M059J (cell line): Measurements from ENCODE around the gene AKNA. TPM values are rescaled to one million over a fixed set of nuclear protein-coding genes. Genes with fewer than 3 reads are reported as not detected.

Source experiments
- DNase-seq: peaks from one replicate; pipeline ENCODE4 v3.0.0-alpha.2; 2012; ENCODE audit warnings: low read depth
- total RNA-seq: library from RNA; depleted of rRNA; stranded (reverse); fragments of >200 nt; shearing (Covaris generic); gene quantifications from 2 replicates; pipeline ENCODE4 v1.2.3, GENCODE V29; 2014

Gene AKNA
- total RNA-seq, 1 experiment from 2014 or later: 3.2 TPM

- no peak for DNase-seq
These were observed 30.4 kb downstream of the AKNA start for GRCh38 chr9:114357360-114357759.

DNA sequence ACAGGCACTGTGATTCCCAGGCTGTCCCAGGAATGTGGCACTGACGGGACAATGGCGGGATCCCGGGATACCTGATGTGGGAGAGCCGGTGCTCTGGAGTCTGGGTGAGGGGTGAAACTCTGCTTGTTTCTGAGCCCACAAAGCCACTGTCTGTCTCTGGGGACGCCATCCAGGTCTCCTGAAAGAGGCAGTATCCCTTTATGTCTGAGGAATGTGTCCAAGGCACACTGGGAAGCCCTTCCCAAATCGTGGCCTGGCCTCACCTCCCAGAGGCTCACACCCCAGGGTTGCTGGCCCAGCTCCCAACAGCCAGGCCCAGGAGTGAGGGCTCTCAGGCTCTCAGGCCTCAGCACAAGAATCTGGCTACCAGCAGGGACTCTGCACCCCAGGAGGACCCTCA is 31.0 kb downstream of the AKNA start:
- DNase-seq: no peak

DNA sequence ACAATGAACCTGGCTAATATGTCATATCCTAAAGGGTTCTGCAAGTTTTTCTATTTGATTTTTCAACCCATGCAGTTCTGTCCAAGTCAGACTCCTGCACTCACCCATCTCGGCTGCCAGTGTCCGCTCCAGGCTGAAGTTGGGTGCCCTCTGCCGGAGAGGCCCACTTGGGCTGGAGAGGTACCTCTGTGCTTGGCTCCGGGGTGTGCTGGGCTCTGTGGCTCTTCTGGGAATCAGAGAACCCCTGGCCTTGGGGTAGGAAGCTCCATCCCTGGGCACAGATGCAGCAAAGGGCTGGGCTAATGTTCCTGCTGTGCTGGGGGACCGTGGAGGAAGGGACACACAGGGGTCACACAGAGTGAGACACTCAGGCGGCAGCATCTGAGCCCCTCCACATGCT is 32.0 kb downstream of the AKNA start:
- DNase-seq: no peak

DNA sequence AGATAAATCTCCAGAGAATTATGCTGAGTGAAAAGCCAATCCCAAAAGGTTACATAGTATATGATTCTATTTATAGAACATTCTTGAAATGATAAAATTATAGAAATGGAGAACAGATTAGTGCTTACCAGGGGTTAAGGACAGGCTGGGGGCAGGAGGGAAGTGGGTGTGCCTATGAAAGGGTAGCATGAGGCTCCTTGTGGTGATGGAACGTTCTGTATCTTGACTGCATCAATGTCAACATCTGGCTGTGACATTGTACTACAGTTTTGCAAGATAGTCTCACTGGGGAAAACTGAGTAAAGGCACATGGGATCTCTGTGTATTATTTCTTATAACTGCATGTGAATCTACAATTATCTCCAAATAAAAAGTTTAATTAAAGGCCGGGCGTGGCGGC is 35.9 kb downstream of the AKNA start:
- DNase-seq: no peak

- DNase-seq: no peak
These were observed 37.0 kb downstream of the AKNA start for GRCh38 chr9:114350636-114351401.

- DNase-seq: no peak
These were observed 37.9 kb downstream of the AKNA start for GRCh38 chr9:114349713-114350480.

GRCh38 chr9:114348906-114349482 is 38.8 kb downstream of the AKNA start:
- peak; percentile 99 for DNase-seq

GRCh38 chr9:114348261-114348905 is 39.4 kb downstream of the AKNA start:
- DNase-seq: no peak

- DNase-seq: no peak
These were observed 40.1 kb downstream of the AKNA start for GRCh38 chr9:114347675-114348074.

GRCh38 chr9:114346146-114346545 is 41.6 kb downstream of the AKNA start:
- no peak for DNase-seq

DNA sequence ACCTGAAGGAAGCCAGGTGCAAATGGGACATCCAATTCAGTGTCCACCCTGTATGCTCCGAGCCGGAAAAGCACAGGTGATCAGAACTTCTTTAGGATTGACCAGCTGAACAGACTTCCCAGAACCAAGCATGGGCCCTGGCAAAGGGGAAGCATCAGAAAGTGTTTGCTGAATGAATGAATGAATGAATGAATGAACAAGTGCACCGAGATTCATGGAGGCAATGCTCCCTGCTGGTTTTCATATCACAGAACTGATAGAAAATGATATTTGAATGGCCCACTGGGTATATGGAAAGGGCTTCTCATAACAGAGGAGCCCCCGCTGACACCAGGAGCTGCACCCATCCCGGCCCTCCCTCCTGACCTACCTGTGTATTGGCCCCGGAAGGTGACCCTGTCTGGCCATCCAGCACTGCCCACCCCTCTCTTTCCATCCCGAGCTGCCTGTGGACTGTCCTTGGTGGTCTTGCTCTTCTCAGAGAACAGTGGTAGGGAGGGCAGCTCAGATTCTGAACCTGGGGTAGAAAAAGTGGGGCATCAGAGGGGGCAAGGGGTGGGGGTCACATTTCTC is 42.2 kb downstream of the AKNA start:
- no peak for DNase-seq

GRCh38 chr9:114344692-114345091 is 43.1 kb downstream of the AKNA start:
- no peak for DNase-seq

DNA sequence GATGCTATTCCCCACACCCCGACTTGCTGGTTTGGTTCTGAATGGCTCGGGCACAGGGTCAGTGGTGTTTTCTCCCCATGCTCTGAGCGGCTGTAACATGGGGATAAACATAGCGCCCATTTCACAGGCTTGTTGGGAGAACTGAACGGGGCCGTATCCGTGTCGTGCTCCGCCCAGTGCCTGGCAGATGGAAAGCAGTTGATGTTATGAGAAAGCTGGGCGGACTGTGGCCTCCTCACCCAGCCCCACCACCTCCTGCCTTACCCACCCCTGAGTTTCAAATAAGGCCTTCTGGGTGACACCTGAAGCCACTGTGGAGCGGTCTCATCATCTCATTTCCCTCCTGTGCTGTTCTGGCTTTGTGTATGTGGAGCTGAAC is 43.6 kb downstream of the AKNA start:
- no peak for DNase-seq

GRCh38 chr9:114343471-114344187 is 44.2 kb downstream of the AKNA start:
- DNase-seq: no peak

GRCh38 chr9:114342755-114343440 is 44.9 kb downstream of the AKNA start:
- DNase-seq: no peak

- DNase-seq: no peak
These were observed 45.8 kb downstream of the AKNA start for GRCh38 chr9:114341991-114342390.

DNA sequence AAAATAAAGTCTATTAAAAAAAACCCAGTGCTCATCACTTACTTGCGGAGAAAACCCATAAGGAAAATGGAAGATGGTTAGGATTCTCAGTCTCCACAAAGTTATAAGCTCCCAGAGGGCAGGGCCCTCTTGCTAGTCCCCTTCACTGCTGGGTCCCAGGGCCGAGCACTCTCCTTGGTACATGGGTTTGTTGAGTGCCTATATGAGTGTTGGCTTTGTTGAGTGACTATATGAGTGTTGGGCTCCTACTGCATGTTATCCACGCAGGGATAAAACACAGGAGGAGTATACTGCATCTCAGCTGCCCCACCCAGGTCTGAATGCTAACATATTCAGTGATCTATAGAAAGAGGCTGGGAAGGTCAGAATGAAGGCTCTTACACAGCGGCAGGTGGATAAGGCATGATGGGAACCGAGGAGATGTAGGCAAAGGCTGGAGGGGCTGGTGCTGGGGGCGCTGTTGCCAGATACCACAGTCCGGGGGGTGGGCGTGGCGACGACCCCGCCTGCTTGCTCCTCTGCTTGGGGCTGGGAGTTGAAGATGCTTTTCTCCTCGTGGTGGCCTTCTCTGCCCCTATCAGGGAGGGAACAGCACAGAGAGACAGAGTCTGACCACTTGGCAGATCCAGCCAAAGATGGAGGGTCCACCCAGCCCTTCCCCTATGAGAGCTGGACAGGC is 46.5 kb downstream of the AKNA start:
- DNase-seq: no peak

DNA sequence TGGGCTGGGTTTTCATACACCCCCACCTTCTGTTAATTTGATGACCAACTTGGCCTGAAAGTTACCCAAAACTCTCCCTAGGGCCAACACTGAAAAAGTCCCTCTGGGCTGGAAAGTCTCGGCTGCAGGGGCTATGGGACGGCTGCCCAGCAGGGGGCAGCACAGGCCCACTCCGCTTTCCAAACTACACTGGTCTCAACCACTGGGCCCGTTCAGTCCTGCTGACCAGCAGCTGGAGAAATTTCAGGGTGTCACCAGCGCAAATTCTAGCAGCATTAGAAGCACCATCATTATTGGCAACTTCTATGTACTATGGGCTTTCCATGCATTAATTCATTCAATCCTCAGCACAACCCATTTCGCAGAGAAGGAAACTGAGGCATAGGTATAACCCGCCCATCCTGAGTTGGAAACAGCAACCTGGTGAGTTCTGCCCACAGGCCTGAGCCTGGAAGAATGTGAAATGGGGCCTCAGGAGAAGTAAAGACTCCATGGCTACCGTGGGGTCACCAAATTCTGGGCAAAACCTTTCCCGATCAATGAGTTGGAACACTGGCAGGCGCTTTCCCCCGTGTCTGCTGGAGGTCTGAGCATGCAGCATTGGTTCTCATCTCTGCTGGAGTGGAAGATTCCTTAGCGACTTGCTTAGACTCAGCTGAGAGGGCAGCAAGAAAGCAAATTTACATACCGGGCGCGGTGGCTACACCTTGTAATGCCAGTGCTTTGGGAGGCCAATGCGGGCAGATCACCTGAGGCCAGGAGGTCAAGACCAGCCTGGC is 48.5 kb downstream of the AKNA start:
- peak; percentile 65 for DNase-seq

DNA sequence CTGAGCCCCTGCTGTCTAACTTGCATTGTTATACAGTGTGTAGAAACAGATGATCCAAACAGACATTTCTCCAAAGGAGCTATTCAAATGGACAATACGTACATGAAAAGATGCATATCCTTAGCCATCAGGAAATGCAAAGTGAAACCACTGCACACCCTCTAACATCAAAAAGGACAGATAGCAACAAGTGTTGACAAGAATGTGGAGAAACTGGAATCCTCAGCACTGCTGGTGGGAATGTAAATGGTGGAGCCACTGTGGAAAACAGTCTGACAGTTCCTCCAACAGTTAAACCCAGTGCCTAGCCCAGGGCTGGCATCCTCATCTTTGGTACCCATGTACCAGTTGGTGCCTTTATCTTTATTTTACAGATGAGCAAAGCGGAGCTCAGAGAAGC is 49.6 kb downstream of the AKNA start:
- no peak for DNase-seq
